HG02763 (cell line): ENCODE results near the gene CD2AP.
"Not testable (repeated sequence)": the region's sequence is repeated elsewhere in the genome, so short reads cannot be mapped to it uniquely, and the experiment has no call there.

Experiments used
- ATAC-seq: cut with Tn5 transposase; IDR thresholded peaks from one replicate; pipeline ENCODE4 v1.9.1; 2021; ENCODE audit warnings: mild to moderate bottlenecking, moderate library complexity; ENCODE audit not compliant: unreplicated experiment

CD2AP gene

GRCh38 chr6:47553243-47553642, 75.7 kb downstream of the CD2AP start:
- ATAC-seq = not testable (repeated sequence)

GRCh38 chr6:47556459-47556858, 78.9 kb downstream of the CD2AP start:
- not testable (repeated sequence) for ATAC-seq

GRCh38 chr6:47563162-47563561, 85.6 kb downstream of the CD2AP start:
- no peak for ATAC-seq

GRCh38 chr6:47566602-47567001, 89.0 kb downstream of the CD2AP start:
- not testable (repeated sequence) for ATAC-seq

GRCh38 chr6:47567586-47567985, 90.0 kb downstream of the CD2AP start:
- no peak for ATAC-seq

GRCh38 chr6:47571488-47571887, 93.9 kb downstream of the CD2AP start:
- no peak for ATAC-seq

- no peak for ATAC-seq
Observed at GRCh38 chr6:47573109-47573508, 95.5 kb downstream of the CD2AP start.

GRCh38 chr6:47574789-47575188, 97.2 kb downstream of the CD2AP start:
- ATAC-seq = no peak

GRCh38 chr6:47579040-47579439, 101.5 kb downstream of the CD2AP start:
- no peak for ATAC-seq

- ATAC-seq = no peak
Observed at GRCh38 chr6:47581591-47581990, 104.0 kb downstream of the CD2AP start.

- no peak for ATAC-seq
Observed at GRCh38 chr6:47587493-47587892, 109.9 kb downstream of the CD2AP start.

GRCh38 chr6:47592131-47592840, 114.7 kb downstream of the CD2AP start:
- ATAC-seq = no peak

GRCh38 chr6:47593979-47594378, 116.4 kb downstream of the CD2AP start:
- ATAC-seq = no peak

- ATAC-seq = no peak
Observed at GRCh38 chr6:47595785-47596184, 118.2 kb downstream of the CD2AP start.

GRCh38 chr6:47598367-47598766, 120.8 kb downstream of the CD2AP start:
- no peak for ATAC-seq

GRCh38 chr6:47599512-47599911, 121.9 kb downstream of the CD2AP start:
- ATAC-seq = no peak

GRCh38 chr6:47603227-47603626, 125.6 kb downstream of the CD2AP start:
- no peak for ATAC-seq

- no peak for ATAC-seq
Observed at GRCh38 chr6:47603995-47604394, 126.4 kb downstream of the CD2AP start.

GRCh38 chr6:47621838-47622449, 144.4 kb downstream of the CD2AP start:
- ATAC-seq = no peak

GRCh38 chr6:47626782-47627181, 149.2 kb downstream of the CD2AP start:
- no peak for ATAC-seq

GRCh38 chr6:47628448-47629272, 151.1 kb downstream of the CD2AP start:
- no peak for ATAC-seq

- no peak for ATAC-seq
Observed at GRCh38 chr6:47629954-47630353, 152.4 kb downstream of the CD2AP start.
